ENCODE measurements around the gene TOPORS.

Gene TOPORS

GRCh38 chr9:32574858-32575257 is 22.5 kb upstream of the TOPORS start:
- H3K27ac ChIP-seq = no peak overlapping the region
- TF ChIP-seq, protein P1, sequence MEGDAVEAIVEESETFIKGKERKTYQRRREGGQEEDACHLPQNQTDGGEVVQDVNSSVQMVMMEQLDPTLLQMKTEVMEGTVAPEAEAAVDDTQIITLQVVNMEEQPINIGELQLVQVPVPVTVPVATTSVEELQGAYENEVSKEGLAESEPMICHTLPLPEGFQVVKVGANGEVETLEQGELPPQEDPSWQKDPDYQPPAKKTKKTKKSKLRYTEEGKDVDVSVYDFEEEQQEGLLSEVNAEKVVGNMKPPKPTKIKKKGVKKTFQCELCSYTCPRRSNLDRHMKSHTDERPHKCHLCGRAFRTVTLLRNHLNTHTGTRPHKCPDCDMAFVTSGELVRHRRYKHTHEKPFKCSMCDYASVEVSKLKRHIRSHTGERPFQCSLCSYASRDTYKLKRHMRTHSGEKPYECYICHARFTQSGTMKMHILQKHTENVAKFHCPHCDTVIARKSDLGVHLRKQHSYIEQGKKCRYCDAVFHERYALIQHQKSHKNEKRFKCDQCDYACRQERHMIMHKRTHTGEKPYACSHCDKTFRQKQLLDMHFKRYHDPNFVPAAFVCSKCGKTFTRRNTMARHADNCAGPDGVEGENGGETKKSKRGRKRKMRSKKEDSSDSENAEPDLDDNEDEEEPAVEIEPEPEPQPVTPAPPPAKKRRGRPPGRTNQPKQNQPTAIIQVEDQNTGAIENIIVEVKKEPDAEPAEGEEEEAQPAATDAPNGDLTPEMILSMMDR (conservative IDR thresholded peaks at IDR 0.05) = 0 out of 2 replicates have a peak, but pooled peaks have one; percentile 10

- TF ChIP-seq, protein P1 (conservative IDR thresholded peaks at IDR 0.05) = no peak
Observed at GRCh38 chr9:32573821-32574220, 21.4 kb upstream of the TOPORS start.

DNA sequence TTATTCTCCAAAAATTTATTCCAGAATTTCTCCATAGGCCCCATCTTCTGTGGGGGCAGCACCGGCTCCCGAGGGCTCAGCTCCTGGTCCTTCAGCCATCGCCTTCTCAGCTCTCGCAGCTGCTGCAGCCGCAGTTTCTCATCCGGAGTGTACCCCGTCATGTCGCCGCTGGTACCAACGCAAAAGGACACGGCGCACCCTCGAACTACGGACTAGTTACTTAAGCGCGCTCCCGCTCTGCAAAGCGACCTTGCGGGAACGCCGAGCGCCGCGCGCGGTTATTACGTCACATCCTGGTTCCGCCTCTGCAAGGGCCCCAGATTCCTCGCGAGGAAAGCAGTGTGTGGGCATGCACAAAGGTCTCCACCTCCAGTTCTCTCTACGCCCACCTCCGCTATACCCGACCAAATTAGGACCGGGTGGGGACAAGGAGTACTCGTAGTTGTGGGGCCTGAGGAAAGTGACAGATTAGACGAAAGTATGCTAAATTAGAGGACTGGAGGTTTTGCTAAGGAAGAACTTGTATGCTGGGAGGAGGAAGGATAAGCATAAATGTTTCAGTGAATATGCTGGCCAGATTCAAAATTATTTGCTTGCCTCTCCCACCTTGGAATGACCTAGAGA is 20.6 kb upstream of the TOPORS start, which contains the start of gene NDUFB6:
Gene NDUFB6, minus strand, starts transcription at position 260 of the 624 bp plus-strand sequence. Its CDS starts 99 bp downstream, at position 161.
- TF ChIP-seq, protein P1 (conservative IDR thresholded peaks at IDR 0.05) = no peak
- peak within 1 kb of the TSS; percentile 83 for H3K27ac ChIP-seq

More at GRCh38 chr9:32573821-32574220, 21.4 kb upstream of the TOPORS start:
- H3K27ac ChIP-seq = peak overlapping the region; percentile 83

GRCh38 chr9:32571969-32572899 is 19.8 kb upstream of the TOPORS start:
- H3K27ac ChIP-seq = peak overlapping the region; percentile 83
- TF ChIP-seq, protein P1 (conservative IDR thresholded peaks at IDR 0.05) = peak; percentile 84

DNA sequence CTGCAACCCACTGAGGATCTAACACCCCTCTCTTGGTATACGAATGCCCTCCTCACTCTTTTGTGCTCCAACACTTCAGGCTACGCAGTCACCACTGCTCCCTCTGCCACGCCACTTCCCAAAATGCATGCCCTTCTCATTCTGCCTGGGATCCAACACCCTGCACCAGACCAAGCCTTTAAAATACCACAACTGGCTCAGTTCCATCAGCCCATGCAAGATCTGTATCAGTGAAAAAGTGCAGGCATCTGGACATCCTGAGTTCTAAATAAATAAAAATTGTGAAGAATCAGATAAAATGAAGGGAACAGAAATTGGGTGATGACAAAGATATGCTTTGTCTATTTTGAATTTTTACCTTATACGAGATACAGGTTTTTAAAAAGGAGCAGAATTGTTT is 17.9 kb upstream of the TOPORS start:
- TF ChIP-seq, protein P1 (conservative IDR thresholded peaks at IDR 0.05) = no peak
- no peak overlapping the region for H3K27ac ChIP-seq

- TF ChIP-seq, protein P1 (conservative IDR thresholded peaks at IDR 0.05) = no peak
- no peak overlapping the region for H3K27ac ChIP-seq
Observed at GRCh38 chr9:32566770-32567169, 14.4 kb upstream of the TOPORS start.

GRCh38 chr9:32565967-32566366 is 13.6 kb upstream of the TOPORS start:
- H3K27ac ChIP-seq = no peak overlapping the region
- TF ChIP-seq, protein P1 (conservative IDR thresholded peaks at IDR 0.05) = no peak
